HEK293 (cell line): ENCODE measurements around the gene SMARCB1.
A peak's percentile ranks its signal among the peaks of the same experiment; 100 is the strongest.

Experiments used
- CTCF ChIA-PET: fragments of 350-600 bp; formaldehyde crosslinking; extraction: SDS; loops from one replicate; lab custom pipeline; 2021; ENCODE audit warnings: antibody characterized with exemption; lab: Yijun Ruan, JAX
- POLR2A ChIA-PET: fragments of 300-600 bp; formaldehyde crosslinking; extraction: SDS; loops from one replicate; lab custom pipeline; 2020; ENCODE audit warnings: antibody characterized with exemption, inconsistent platforms; lab: Yijun Ruan, JAX
- H3K27ac ChIP-seq: fragments of 200-500 bp; sonication (Bioruptor generic); 2 replicates; pipeline ENCODE4 v1.5.1; 2014; ENCODE audit warnings: low read depth, low read length, control low read depth, inconsistent platforms; ENCODE audit errors: extremely low read depth
- H3K36me3 ChIP-seq, 2 experiments: fragments of 200-500 bp in 1 of 2; sonication (Bioruptor generic) in 1 of 2; 1 replicate in 1 of 2; 2 replicates in 1 of 2; pipeline ENCODE4 v1.5.1; 2014 to 2017; ENCODE audit warnings: inconsistent platforms in 2 of 2, low read length in 2 of 2; ENCODE audit not compliant: control insufficient read depth in 2 of 2, insufficient read depth in 1 of 2
- H3K4me1 ChIP-seq: fragments of 200-500 bp; sonication (Bioruptor generic); 2 replicates; pipeline ENCODE4 v1.5.1; 2014; ENCODE audit warnings: mild to moderate bottlenecking, low read length, inconsistent platforms; ENCODE audit not compliant: control insufficient read depth, insufficient read depth
- H3K4me3 ChIP-seq: 2 replicates; pipeline ENCODE4 v1.5.1; 2011; ENCODE audit warnings: low read depth, mild to moderate bottlenecking, control low read depth, low read length, moderate library complexity
- H3K9me3 ChIP-seq: fragments of 200-500 bp; sonication (Bioruptor generic); 2 replicates; pipeline ENCODE4 v1.5.1; 2014; ENCODE audit warnings: low read depth, low read length, inconsistent platforms; ENCODE audit not compliant: control insufficient read depth, insufficient read depth
- BCL11A ChIP-seq: fragments of 450-650 bp; formaldehyde crosslinking; IDR thresholded peaks from 2 replicates; pipeline ENCODE4 v1.5.1; 2016; ENCODE audit warnings: low read depth, missing biosample characterization, missing genetic modification characterization
- CTCF ChIP-seq: fragments of 450-650 bp; formaldehyde crosslinking; IDR thresholded peaks from 2 replicates; pipeline ENCODE4 v1.5.1; 2016; ENCODE audit warnings: missing biosample characterization, missing genetic modification characterization
- GFI1B ChIP-seq: fragments of 450-650 bp; formaldehyde crosslinking; IDR thresholded peaks from 2 replicates; pipeline ENCODE4 v1.5.1; 2016; ENCODE audit warnings: missing biosample characterization, missing genetic modification characterization
- KLF10 ChIP-seq: fragments of 450-650 bp; IDR thresholded peaks from 2 replicates; pipeline ENCODE4 v1.5.1; 2018; ENCODE audit warnings: missing biosample characterization, mild to moderate bottlenecking, missing genetic modification characterization
- SCRT2 ChIP-seq: fragments of 450-650 bp; formaldehyde crosslinking; IDR thresholded peaks from 2 replicates; pipeline ENCODE4 v1.5.1; 2016; ENCODE audit warnings: missing biosample characterization, missing genetic modification characterization
- SP3 ChIP-seq: fragments of 450-650 bp; formaldehyde crosslinking; IDR thresholded peaks from 2 replicates; pipeline ENCODE4 v1.5.1; 2016; ENCODE audit warnings: missing biosample characterization, missing genetic modification characterization
- TCF7L2 ChIP-seq: IDR thresholded peaks from 2 replicates; pipeline ENCODE4 v1.6.1; 2011; ENCODE audit warnings: low read depth, mild to moderate bottlenecking, inconsistent platforms, low read length, moderate library complexity, borderline replicate concordance
- ZNF366 ChIP-seq: fragments of 450-650 bp; formaldehyde crosslinking; conservative IDR thresholded peaks from 2 replicates; pipeline ENCODE4 v1.5.1; 2016; ENCODE audit warnings: missing biosample characterization, missing genetic modification characterization
- ZNF488 ChIP-seq: fragments of 450-650 bp; formaldehyde crosslinking; IDR thresholded peaks from 2 replicates; pipeline ENCODE4 v1.5.1; 2016; ENCODE audit warnings: missing biosample characterization, missing genetic modification characterization
- ZNF747 ChIP-seq: fragments of 450-650 bp; formaldehyde crosslinking; IDR thresholded peaks from 2 replicates; pipeline ENCODE4 v1.5.1; 2016; ENCODE audit warnings: missing biosample characterization, missing genetic modification characterization
- TF ChIP-seq, protein P1 (sequence below): fragments of 450-650 bp; formaldehyde crosslinking; IDR thresholded peaks from 2 replicates; pipeline ENCODE4 v1.5.1; 2017; ENCODE audit warnings: missing biosample characterization, mild to moderate bottlenecking, missing genetic modification characterization, moderate library complexity
- TF ChIP-seq, protein P2 (sequence below): fragments of 450-650 bp; formaldehyde crosslinking; IDR thresholded peaks from 2 replicates; pipeline ENCODE4 v1.5.1; 2016; ENCODE audit warnings: missing biosample characterization, missing genetic modification characterization, borderline replicate concordance

Gene SMARCB1

DNA sequence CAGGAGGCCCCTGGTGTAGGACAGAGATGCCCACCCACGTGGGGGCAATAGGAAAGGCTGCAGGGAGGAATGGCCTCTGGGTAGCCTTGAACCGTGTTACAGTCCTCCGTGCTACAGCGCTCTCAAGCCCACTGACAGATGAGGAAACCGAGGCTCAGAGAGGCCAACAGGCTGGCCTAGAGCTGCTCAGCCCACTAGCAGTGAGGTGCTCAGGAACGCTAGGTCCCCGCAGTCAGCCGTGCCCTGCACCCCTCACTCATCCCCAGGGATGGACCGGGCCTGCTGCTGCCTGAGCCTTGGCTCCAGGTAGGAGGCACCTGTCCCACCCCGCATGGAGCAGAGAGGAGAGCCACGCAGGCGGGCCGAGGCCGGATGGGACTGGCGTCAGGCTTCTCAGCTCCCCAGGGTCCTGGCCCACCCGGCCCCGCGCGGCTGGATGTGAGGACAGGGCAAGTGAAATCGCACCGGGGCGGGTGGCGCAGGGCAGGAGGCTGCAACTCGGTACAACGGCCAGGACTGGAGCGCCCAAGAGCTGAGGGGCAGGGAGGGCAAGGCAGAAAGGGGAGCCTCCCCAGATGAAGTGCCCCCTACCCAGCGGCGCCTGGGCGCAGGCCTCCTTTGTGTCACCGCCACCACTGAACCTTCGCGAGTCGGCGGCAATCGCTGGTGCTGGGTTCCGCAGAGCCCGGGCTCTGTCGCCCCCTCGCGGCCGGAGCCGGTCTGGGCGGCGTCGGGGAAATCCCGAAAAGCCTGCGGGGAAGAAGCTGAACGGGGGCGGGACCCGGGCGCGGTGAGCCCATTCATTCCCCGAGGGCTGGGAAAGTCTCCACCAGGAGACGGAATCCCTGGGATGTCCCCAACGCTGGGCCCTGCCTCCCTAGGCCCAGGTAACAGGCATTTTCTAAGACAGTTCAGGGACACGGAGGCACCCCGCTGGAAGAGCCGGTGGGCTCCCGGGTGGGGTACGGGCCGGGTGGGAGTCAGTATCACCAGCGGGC lies 62.5 kb downstream of the SMARCB1 start (continued):
- TF ChIP-seq CTCF (peak; percentile 97), SCRT2 (tag by site-specific recombination) (no peak), SP3 (tag by site-specific recombination) (peak; percentile 47; the same call in 1 of the 2 replicates), GFI1B (tag by site-specific recombination) (no peak), TCF7L2 (no peak)

GRCh38 chr22:23850136-23850611 lies 63.4 kb downstream of the SMARCB1 start:
- POLR2A ChIA-PET: interaction anchor here (1.2 to 1.6 kb wide), 3 partner anchors 7 to 25 kb away, joined by 3 to 10 read pairs (median 5); partner anchors contain the start of gene SLC2A11
- H3K4me1 ChIP-seq: no peaks in the 10 kb centered on the region
- no peak overlapping the region for H3K4me3 ChIP-seq
- H3K27ac ChIP-seq: no peak overlapping the region
- TF ChIP-seq ZNF488 (tag by site-specific recombination) (no peak), KLF10 (no peak), BCL11A (tag by site-specific recombination) (no peak), ZNF366 (tag by site-specific recombination) (no peak), ZNF747 (tag by site-specific recombination) (no peak)
- TF ChIP-seq, protein P1, sequence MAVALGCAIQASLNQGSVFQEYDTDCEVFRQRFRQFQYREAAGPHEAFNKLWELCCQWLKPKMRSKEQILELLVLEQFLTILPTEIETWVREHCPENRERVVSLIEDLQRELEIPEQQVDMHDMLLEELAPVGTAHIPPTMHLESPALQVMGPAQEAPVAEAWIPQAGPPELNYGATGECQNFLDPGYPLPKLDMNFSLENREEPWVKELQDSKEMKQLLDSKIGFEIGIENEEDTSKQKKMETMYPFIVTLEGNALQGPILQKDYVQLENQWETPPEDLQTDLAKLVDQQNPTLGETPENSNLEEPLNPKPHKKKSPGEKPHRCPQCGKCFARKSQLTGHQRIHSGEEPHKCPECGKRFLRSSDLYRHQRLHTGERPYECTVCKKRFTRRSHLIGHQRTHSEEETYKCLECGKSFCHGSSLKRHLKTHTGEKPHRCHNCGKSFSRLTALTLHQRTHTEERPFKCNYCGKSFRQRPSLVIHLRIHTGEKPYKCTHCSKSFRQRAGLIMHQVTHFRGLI (tag by site-specific recombination): peak; percentile 33; the same call in 1 of the 2 replicates
- TF ChIP-seq, protein P2, sequence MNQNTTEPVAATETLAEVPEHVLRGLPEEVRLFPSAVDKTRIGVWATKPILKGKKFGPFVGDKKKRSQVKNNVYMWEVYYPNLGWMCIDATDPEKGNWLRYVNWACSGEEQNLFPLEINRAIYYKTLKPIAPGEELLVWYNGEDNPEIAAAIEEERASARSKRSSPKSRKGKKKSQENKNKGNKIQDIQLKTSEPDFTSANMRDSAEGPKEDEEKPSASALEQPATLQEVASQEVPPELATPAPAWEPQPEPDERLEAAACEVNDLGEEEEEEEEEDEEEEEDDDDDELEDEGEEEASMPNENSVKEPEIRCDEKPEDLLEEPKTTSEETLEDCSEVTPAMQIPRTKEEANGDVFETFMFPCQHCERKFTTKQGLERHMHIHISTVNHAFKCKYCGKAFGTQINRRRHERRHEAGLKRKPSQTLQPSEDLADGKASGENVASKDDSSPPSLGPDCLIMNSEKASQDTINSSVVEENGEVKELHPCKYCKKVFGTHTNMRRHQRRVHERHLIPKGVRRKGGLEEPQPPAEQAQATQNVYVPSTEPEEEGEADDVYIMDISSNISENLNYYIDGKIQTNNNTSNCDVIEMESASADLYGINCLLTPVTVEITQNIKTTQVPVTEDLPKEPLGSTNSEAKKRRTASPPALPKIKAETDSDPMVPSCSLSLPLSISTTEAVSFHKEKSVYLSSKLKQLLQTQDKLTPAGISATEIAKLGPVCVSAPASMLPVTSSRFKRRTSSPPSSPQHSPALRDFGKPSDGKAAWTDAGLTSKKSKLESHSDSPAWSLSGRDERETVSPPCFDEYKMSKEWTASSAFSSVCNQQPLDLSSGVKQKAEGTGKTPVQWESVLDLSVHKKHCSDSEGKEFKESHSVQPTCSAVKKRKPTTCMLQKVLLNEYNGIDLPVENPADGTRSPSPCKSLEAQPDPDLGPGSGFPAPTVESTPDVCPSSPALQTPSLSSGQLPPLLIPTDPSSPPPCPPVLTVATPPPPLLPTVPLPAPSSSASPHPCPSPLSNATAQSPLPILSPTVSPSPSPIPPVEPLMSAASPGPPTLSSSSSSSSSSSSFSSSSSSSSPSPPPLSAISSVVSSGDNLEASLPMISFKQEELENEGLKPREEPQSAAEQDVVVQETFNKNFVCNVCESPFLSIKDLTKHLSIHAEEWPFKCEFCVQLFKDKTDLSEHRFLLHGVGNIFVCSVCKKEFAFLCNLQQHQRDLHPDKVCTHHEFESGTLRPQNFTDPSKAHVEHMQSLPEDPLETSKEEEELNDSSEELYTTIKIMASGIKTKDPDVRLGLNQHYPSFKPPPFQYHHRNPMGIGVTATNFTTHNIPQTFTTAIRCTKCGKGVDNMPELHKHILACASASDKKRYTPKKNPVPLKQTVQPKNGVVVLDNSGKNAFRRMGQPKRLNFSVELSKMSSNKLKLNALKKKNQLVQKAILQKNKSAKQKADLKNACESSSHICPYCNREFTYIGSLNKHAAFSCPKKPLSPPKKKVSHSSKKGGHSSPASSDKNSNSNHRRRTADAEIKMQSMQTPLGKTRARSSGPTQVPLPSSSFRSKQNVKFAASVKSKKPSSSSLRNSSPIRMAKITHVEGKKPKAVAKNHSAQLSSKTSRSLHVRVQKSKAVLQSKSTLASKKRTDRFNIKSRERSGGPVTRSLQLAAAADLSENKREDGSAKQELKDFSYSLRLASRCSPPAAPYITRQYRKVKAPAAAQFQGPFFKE (tag by site-specific recombination): no peak
- CTCF ChIA-PET: interaction anchor here (0.6 to 5.1 kb wide), 48 partner anchors 8 to 632 kb away, joined by 3 to 34 read pairs (median 4); partner anchors contain the start of genes C22orf15, CHCHD10, MIF and MMP11
- H3K36me3 ChIP-seq: no peaks in the 10 kb centered on the region
- H3K9me3 ChIP-seq: no peaks in the 10 kb centered on the region
